H1 (cell line): ENCODE measurements around the gene RECK. TPM values are rescaled to one million over a fixed set of nuclear protein-coding genes. Genes with fewer than 3 reads are reported as not detected.

ENCODE experiments used
- CTCF ChIA-PET: fragments of 300-600 bp; sonication (Branson Sonifier 250); formaldehyde crosslinking; loops from one replicate; lab custom pipeline; 2021; ENCODE audit not compliant: partially characterized antibody; lab: Charles Lee
- POLR2A ChIA-PET: fragments of 300-600 bp; sonication (Branson Sonifier 250); formaldehyde crosslinking; loops from one replicate; lab custom pipeline; 2021; ENCODE audit warnings: inconsistent platforms; ENCODE audit not compliant: partially characterized antibody; lab: Charles Lee
- DNase-seq, 2 experiments: peaks; one replicate each; pipeline versions ENCODE4 v3.0.0 to v3.0.0-alpha.2; 2010 to 2022; ENCODE audit warnings: low spot score in 2 of 2, low read depth in 1 of 2, mixed read lengths in 1 of 2
- FAIRE-seq: peaks from 2 replicates; lab custom pipeline; 2011; peaks lifted over from hg19 to GRCh38; lab: Jason Lieb, UNC
- H2AFZ ChIP-seq: 2 replicates; pipeline ENCODE4 v1.8.1; 2012; ENCODE audit warnings: low read length, inconsistent platforms
- H2AK5ac ChIP-seq: 2 replicates; pipeline ENCODE4 v1.6.1; 2013; ENCODE audit warnings: low read depth, low read length
- H2BK120ac ChIP-seq: replicated peaks from 2 replicates; pipeline ENCODE3; 2013; ENCODE audit warnings: low read depth, low read length, inconsistent platforms
- H2BK12ac ChIP-seq: 2 replicates; pipeline ENCODE4 v1.6.1; 2013; ENCODE audit warnings: low read depth, low read length
- H2BK15ac ChIP-seq: 2 replicates; pipeline ENCODE4 v1.6.1; 2013; ENCODE audit warnings: low read length
- H2BK20ac ChIP-seq: 2 replicates; pipeline ENCODE4 v1.6.1; 2013; ENCODE audit warnings: low read length
- H2BK5ac ChIP-seq: 2 replicates; pipeline ENCODE4 v1.6.1; 2013; ENCODE audit warnings: low read depth, low read length
- H3K14ac ChIP-seq: 2 replicates; pipeline ENCODE4 v1.6.1; 2013; ENCODE audit warnings: inconsistent platforms; ENCODE audit not compliant: insufficient read length
- H3K18ac ChIP-seq: 2 replicates; pipeline ENCODE4 v1.6.1; 2013; ENCODE audit warnings: low read length; ENCODE audit errors: extremely low read depth
- H3K23ac ChIP-seq: 2 replicates; pipeline ENCODE4 v1.6.1; 2013; ENCODE audit warnings: inconsistent platforms; ENCODE audit not compliant: insufficient read length
- H3K23me2 ChIP-seq: 2 replicates; pipeline ENCODE4 v1.6.1; 2013; ENCODE audit warnings: low read depth, low read length
- H3K27ac ChIP-seq: 2 replicates; pipeline ENCODE4 v1.6.1; 2011; ENCODE audit warnings: low read depth, low read length, inconsistent platforms
- H3K27me3 ChIP-seq, 4 experiments: replicated peaks in 1 of 4; 1 replicate in 1 of 4; 2 replicates in 3 of 4; pipeline versions ENCODE4 v1.6.1 to v1.8.1; 2011 to 2013; ENCODE audit warnings: low read length in 3 of 4, mild to moderate bottlenecking in 3 of 4, inconsistent platforms in 2 of 4, mixed read lengths in 2 of 4, moderate library complexity in 1 of 4; ENCODE audit not compliant: control insufficient read depth in 3 of 4, insufficient read depth in 3 of 4; ENCODE audit errors: extremely low read depth in 1 of 4
- H3K36me3 ChIP-seq, 4 experiments: 2 replicates each; pipeline versions ENCODE4 v1.6.1 to v1.8.1; 2011 to 2013; ENCODE audit warnings: mild to moderate bottlenecking in 4 of 4, low read length in 3 of 4, moderate library complexity in 2 of 4, control low read depth in 1 of 4, inconsistent platforms in 1 of 4; ENCODE audit not compliant: insufficient read depth in 4 of 4, control insufficient read depth in 2 of 4
- H3K4ac ChIP-seq: replicated peaks from 2 replicates; pipeline ENCODE3; 2013; ENCODE audit warnings: low read length, low read depth, mixed read lengths, inconsistent platforms; ENCODE audit not compliant: insufficient read length
- H3K4me1 ChIP-seq, 4 experiments: replicated peaks in 1 of 4; 1 replicate in 1 of 4; 2 replicates in 3 of 4; pipeline versions ENCODE4 v1.6.1 to v1.8.1; 2011 to 2013; ENCODE audit warnings: low read length in 3 of 4, inconsistent platforms in 2 of 4, mixed read lengths in 1 of 4; ENCODE audit not compliant: insufficient read depth in 4 of 4, control insufficient read depth in 3 of 4
- H3K4me2 ChIP-seq, 2 experiments: 2 replicates each; pipeline versions ENCODE4 v1.6.1 to v1.8.1; 2011 to 2013; ENCODE audit warnings: low read depth in 2 of 2, low read length in 2 of 2, control low read depth in 1 of 2, inconsistent platforms in 1 of 2, mild to moderate bottlenecking in 1 of 2; ENCODE audit not compliant: insufficient read depth in 1 of 2
- H3K4me3 ChIP-seq, 4 experiments: fragments of 200-600, 300-600 bp in 1 of 4; sonication (generic), shearing (Covaris generic), sonication (Bioruptor Twin) in 1 of 4; 2 replicates each; pipeline versions ENCODE4 v1.5.1 to v1.8.1; 2011 to 2016; ENCODE audit warnings: low read length in 4 of 4, low read depth in 3 of 4, control low read depth in 2 of 4, inconsistent platforms in 2 of 4, mild to moderate bottlenecking in 2 of 4, mixed read lengths in 1 of 4, moderate library complexity in 1 of 4; ENCODE audit not compliant: insufficient read depth in 2 of 4; ENCODE audit errors: extremely low read depth in 1 of 4
- H3K56ac ChIP-seq: replicated peaks from 2 replicates; pipeline ENCODE3; 2013; ENCODE audit warnings: low read depth, mild to moderate bottlenecking, mixed read lengths, low read length, inconsistent platforms; ENCODE audit not compliant: insufficient read length
- H3K79me1 ChIP-seq: 2 replicates; pipeline ENCODE4 v1.6.1; 2013; ENCODE audit warnings: low read depth, low read length, control low read depth
- H3K79me2 ChIP-seq, 2 experiments: 2 replicates each; pipeline versions ENCODE4 v1.6.1 to v1.8.1; 2012 to 2013; ENCODE audit warnings: low read length in 2 of 2, mild to moderate bottlenecking in 2 of 2, inconsistent platforms in 1 of 2; ENCODE audit not compliant: insufficient read depth in 2 of 2, control insufficient read depth in 1 of 2
- H3K9ac ChIP-seq, 4 experiments: replicated peaks in 1 of 4; 1 replicate in 1 of 4; 2 replicates in 3 of 4; pipeline versions ENCODE4 v1.6.1 to v1.8.1; 2011 to 2013; ENCODE audit warnings: low read depth in 3 of 4, low read length in 3 of 4, control low read depth in 2 of 4, mild to moderate bottlenecking in 2 of 4, moderate library complexity in 2 of 4, inconsistent platforms in 1 of 4; ENCODE audit errors: extremely low read depth in 1 of 4
- H3K9me3 ChIP-seq, 2 experiments: 2 replicates each; pipeline versions ENCODE4 v1.6.1 to v1.8.1; 2012 to 2013; ENCODE audit warnings: mild to moderate bottlenecking in 2 of 2, moderate library complexity in 2 of 2, control low read depth in 1 of 2, inconsistent platforms in 1 of 2, low read depth in 1 of 2, low read length in 1 of 2, mixed read lengths in 1 of 2; ENCODE audit not compliant: insufficient read depth in 2 of 2
- H4K20me1 ChIP-seq, 2 experiments: replicated peaks in 1 of 2; 2 replicates each; pipeline versions ENCODE3 to v1.8.1; 2011 to 2013; ENCODE audit warnings: inconsistent platforms in 2 of 2, low read length in 2 of 2, mild to moderate bottlenecking in 1 of 2; ENCODE audit not compliant: insufficient read depth in 2 of 2, control insufficient read depth in 1 of 2
- H4K5ac ChIP-seq: 2 replicates; pipeline ENCODE4 v1.6.1; 2013; ENCODE audit warnings: low read length, low read depth, mixed read lengths, inconsistent platforms; ENCODE audit not compliant: insufficient read length
- H4K8ac ChIP-seq: 2 replicates; pipeline ENCODE4 v1.8.0; 2013; ENCODE audit warnings: mild to moderate bottlenecking, moderate library complexity, low read length, inconsistent platforms; ENCODE audit not compliant: insufficient read depth; ENCODE audit errors: extremely low read depth
- H4K91ac ChIP-seq: replicated peaks from 2 replicates; pipeline ENCODE3; 2013; ENCODE audit warnings: low read length, mixed read lengths, inconsistent platforms; ENCODE audit not compliant: insufficient read length
- EP300 ChIP-seq, 2 experiments: IDR thresholded peaks; 1 replicate in 1 of 2; 2 replicates in 1 of 2; pipeline ENCODE4 v1.6.1; 2011 to 2012; ENCODE audit warnings: low read depth in 2 of 2, low read length in 2 of 2, mild to moderate bottlenecking in 2 of 2, borderline replicate concordance in 1 of 2, inconsistent platforms in 1 of 2, moderate library complexity in 1 of 2
- GABPA ChIP-seq: IDR thresholded peaks from 2 replicates; pipeline ENCODE4 v1.6.1; 2011; ENCODE audit warnings: mild to moderate bottlenecking, low read length, moderate library complexity, borderline replicate concordance; ENCODE audit not compliant: insufficient read depth
- SP4 ChIP-seq: IDR thresholded peaks from 2 replicates; pipeline ENCODE4 v1.6.1; 2012; ENCODE audit warnings: low read length, inconsistent platforms
- WGBS, 2 experiments: shearing (Covaris generic) in 1 of 2; methylation state at CpG; one replicate each; pipeline versions ENCODE4 v1.1.6 to v1.1.7; 2013 to 2015; ENCODE audit warnings: low lambda C conversion rate in 2 of 2, mixed read lengths in 2 of 2, inconsistent platforms in 1 of 2, low coverage in 1 of 2, missing lambda C conversion rate in 1 of 2; ENCODE audit not compliant: insufficient replicate concordance in 2 of 2, insufficient coverage in 1 of 2, insufficient read length in 1 of 2; ENCODE audit errors: extremely low coverage in 1 of 2, missing lambda C conversion rate in 1 of 2; 5-methylcytosine and 5-hydroxymethylcytosine counted together
- polyA plus RNA-seq, 7 experiments: library from polyadenylated mRNA; depleted of rRNA in 3 of 7; stranded (reverse) in 5 of 7; unstranded in 2 of 7; fragments of >200 nt in 5 of 7; fragments of 200-250 nt in 2 of 7; gene quantifications; 1 replicate in 5 of 7; 2 replicates in 1 of 7; 4 replicates in 1 of 7; pipeline versions ENCODE4 v1.2.1 to v1.2.3, GENCODE V29; 2011 to 2013; ENCODE audit warnings: missing spikeins in 2 of 7, mixed read lengths in 2 of 7
- total RNA-seq: library from RNA; stranded (reverse); fragmentation: NEBNext Ultra II Directional; extraction: Animal tissue kit (Norgen Biotek cat#: 25700); gene quantifications from 2 replicates; pipeline ENCODE4 v1.2.1, GENCODE V29; 2021
- TF ChIP-seq, protein P1 (sequence below): IDR thresholded peaks from 2 replicates; pipeline ENCODE4 v1.6.1; 2011; ENCODE audit warnings: low read length, improper control_type of control experiment

RECK gene
- total and polyA plus RNA-seq, 2 of the 8 experiments (the other 6 are each of a cell fraction or from before 2014, with no cell fraction given), result 5.4 to 9.8 TPM

DNA sequence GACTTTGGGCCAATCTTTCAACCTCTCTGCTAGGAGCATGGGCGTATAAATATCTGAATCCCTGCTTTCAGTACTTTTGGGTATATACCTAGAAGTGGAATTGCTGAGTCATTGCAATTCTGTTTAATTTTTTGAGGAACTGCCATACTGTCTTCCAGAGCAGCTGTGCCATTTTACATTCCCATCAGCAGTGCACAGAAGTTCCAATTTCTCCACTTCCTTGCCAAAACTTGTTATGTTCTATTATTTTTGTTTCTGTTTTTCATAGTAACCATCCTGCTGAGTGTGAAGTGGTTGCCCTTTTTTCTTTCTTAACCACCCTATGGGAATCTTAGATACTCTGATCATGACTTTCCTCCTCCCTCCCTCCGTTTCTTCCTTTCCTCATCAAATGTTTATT lies 121.4 kb downstream of the RECK start:
- Histone ChIP-seq H4K8ac (no peak overlapping the region), H2BK12ac (no peak overlapping the region), H3K9me3 (peaks cover 6 to 8% of the 10 kb centered on the region in 2 experiments), H3K27me3 (no peaks in the 10 kb centered on the region), H2BK120ac (no peak overlapping the region), H3K23me2 (no peaks in the 10 kb centered on the region), H3K36me3 (peaks cover 0 to 4% (median 0%) of the 10 kb centered on the region in 4 experiments; a peak in 1 of 8 replicates), H3K56ac (no peak overlapping the region), H3K79me1 (no peaks in the 10 kb centered on the region), H2BK15ac (no peak overlapping the region), H3K14ac (no peak overlapping the region), H3K4me1 (peaks cover 7 to 13% (median 8%) of the 10 kb centered on the region in 4 experiments), H3K27ac (no peak overlapping the region), H2BK5ac (no peak overlapping the region), H3K9ac (no peak overlapping the region), H3K23ac (no peak overlapping the region), H4K20me1 (no peaks in the 10 kb centered on the region), H3K4me2 (no peak overlapping the region), H2AK5ac (no peak overlapping the region), H2AFZ (no peak overlapping the region), H3K4ac (no peak overlapping the region), H3K18ac (no peak overlapping the region), H3K79me2 (no peaks in the 10 kb centered on the region), H4K5ac (no peak overlapping the region), H4K91ac (no peak overlapping the region), H2BK20ac (no peak overlapping the region), H3K4me3 (no peak overlapping the region)
- no peak for DNase-seq
- CTCF ChIA-PET, result interaction anchor here (0.9 to 1.0 kb wide), 2 partner anchors 10 to 150 kb away, joined by 3 to 4 read pairs; no protein-coding TSS in a partner anchor
- 93% methylated on average over 2 of the region's 2 CpGs; no CpG with 5 or more reads in 1 of the 2 experiments for WGBS, 2 experiments
- FAIRE-seq, result no peak
- POLR2A ChIA-PET, result interaction anchor here (2.9 kb wide), 1 partner anchor 7 kb away, joined by 7 read pairs; no protein-coding TSS in a partner anchor
- TF ChIP-seq SP4, result no peak
- TF ChIP-seq, protein P1, sequence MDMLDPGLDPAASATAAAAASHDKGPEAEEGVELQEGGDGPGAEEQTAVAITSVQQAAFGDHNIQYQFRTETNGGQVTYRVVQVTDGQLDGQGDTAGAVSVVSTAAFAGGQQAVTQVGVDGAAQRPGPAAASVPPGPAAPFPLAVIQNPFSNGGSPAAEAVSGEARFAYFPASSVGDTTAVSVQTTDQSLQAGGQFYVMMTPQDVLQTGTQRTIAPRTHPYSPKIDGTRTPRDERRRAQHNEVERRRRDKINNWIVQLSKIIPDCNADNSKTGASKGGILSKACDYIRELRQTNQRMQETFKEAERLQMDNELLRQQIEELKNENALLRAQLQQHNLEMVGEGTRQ, result no peak
- TF ChIP-seq GABPA, result no peak
- no peak for TF ChIP-seq EP300 (IDR thresholded peaks at IDR 0.05; ENCODE audit: borderline replicate concordance in 1 of 2, low read depth in 2 of 2, low read length in 2 of 2)
